Mucosa of gallbladder (tissue), 1 donor: ENCODE data around the gene SPATA19. TPM values are rescaled to one million over a fixed set of nuclear protein-coding genes. Genes with fewer than 3 reads are reported as not detected.

Source experiments
- DNase-seq: peaks from one replicate; pipeline ENCODE4 v3.0.0-alpha.2; 2020; ENCODE audit warnings: low spot score
- total RNA-seq: library from RNA; stranded (reverse); gene quantifications from one replicate; pipeline ENCODE4 v1.2.1, GENCODE V29; 2021
- donor health status: DM: no; HTN: no; CAD: no.

The SPATA19 gene
- total RNA-seq, 1 donor from 2014 or later, result not detected

GRCh38 chr11:133835593-133836548, 9.4 kb downstream of the SPATA19 start:
- no peak for DNase-seq

- DNase-seq, result no peak
Observed at GRCh38 chr11:133834682-133835592, 10.4 kb downstream of the SPATA19 start.

- DNase-seq, result no peak
Observed at GRCh38 chr11:133833898-133834681, 11.2 kb downstream of the SPATA19 start.

GRCh38 chr11:133832991-133833897, 12.1 kb downstream of the SPATA19 start:
- DNase-seq, result no peak

GRCh38 chr11:133832096-133832990, 13.0 kb downstream of the SPATA19 start:
- DNase-seq, result peak; percentile 7

- no peak for DNase-seq
Observed at GRCh38 chr11:133830931-133831907, 14.1 kb downstream of the SPATA19 start.

- no peak for DNase-seq
Observed at GRCh38 chr11:133829566-133829965, 15.7 kb downstream of the SPATA19 start.

- no peak for DNase-seq
Observed at GRCh38 chr11:133828871-133829270, 16.4 kb downstream of the SPATA19 start.

GRCh38 chr11:133827556-133827955, 17.8 kb downstream of the SPATA19 start:
- DNase-seq, result no peak

GRCh38 chr11:133826866-133827265, 18.4 kb downstream of the SPATA19 start:
- DNase-seq, result no peak

GRCh38 chr11:133825666-133826065, 19.6 kb downstream of the SPATA19 start:
- no peak for DNase-seq

GRCh38 chr11:133825156-133825555, 20.2 kb downstream of the SPATA19 start:
- DNase-seq, result no peak

- no peak for DNase-seq
Observed at GRCh38 chr11:133824593-133824992, 20.7 kb downstream of the SPATA19 start.

- no peak for DNase-seq
Observed at GRCh38 chr11:133823614-133824013, 21.7 kb downstream of the SPATA19 start.

- DNase-seq, result no peak
Observed at GRCh38 chr11:133823211-133823610, 22.1 kb downstream of the SPATA19 start.

- DNase-seq, result peak; percentile 56
Observed at GRCh38 chr11:133821776-133822175, 23.5 kb downstream of the SPATA19 start.

- no peak for DNase-seq
Observed at GRCh38 chr11:133819746-133820315, 25.5 kb downstream of the SPATA19 start.

- DNase-seq, result no peak
Observed at GRCh38 chr11:133819114-133819513, 26.2 kb downstream of the SPATA19 start.
